IPS-11a (cell line): ENCODE results near the gene NOP56.

Experiments
- H3K4me3 ChIP-seq: one replicate; pipeline ENCODE4 v1.5.1; 2013; ENCODE audit warnings: low read depth, low read length, control low read depth

Gene NOP56

DNA sequence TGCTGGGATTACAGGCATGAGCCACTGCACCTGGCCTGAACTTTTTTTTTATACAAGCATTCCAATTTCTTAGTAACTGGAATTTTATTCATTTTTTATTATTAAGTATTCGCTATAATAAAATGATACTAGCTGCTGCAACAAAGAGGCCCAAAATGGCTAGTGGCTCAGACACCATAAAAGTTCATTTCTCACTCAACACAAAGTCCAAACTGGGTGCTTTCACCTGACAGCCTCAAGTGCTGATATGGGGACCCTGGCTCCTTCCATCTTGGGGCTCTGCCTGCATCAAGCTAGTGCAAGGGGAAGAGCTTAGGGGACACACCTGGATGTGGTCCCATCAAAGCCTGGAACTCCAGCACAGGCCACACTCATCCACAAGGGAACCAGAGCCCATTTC lies 12.2 kb upstream of the NOP56 start:
- H3K4me3 ChIP-seq, result no peak overlapping the region

DNA sequence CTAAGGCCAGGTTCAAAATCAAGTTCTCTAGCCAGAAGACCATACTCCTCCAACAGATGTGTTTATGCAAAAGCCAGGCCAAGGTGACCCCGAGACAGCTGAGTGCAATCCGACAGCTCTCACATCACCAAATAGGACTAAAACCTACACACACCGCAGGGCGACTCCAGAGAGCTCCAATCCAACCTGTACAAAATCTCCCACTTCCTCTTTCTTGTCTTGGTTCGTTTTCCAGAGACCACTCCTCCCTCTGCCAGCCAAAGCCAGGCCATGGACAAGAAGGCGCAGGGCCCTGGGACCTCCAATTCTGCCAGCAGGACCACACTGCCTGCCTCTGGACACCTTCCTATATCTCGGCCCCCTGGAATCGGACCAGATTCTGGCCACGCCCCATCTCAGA lies 11.5 kb upstream of the NOP56 start:
- no peak overlapping the region for H3K4me3 ChIP-seq

DNA sequence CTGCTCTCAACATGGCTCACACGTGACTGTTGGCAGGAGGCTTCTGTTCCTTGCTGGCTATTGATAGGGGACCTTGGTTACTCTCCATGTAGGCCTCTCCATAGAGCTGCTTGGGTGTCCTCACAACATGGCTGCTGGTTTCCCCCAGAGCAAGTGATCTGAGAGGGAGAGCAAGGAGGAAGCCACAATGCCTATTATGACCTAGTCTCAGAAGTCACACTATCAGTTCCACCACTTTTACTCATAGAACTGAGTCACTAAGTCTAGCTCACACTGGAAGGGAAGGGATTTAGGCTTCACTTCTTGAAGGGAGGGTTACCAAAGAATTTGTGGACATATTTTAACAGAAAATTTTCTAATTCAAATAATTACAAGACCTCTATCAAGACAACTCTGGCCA lies 8.7 kb upstream of the NOP56 start:
- no peak overlapping the region for H3K4me3 ChIP-seq

DNA sequence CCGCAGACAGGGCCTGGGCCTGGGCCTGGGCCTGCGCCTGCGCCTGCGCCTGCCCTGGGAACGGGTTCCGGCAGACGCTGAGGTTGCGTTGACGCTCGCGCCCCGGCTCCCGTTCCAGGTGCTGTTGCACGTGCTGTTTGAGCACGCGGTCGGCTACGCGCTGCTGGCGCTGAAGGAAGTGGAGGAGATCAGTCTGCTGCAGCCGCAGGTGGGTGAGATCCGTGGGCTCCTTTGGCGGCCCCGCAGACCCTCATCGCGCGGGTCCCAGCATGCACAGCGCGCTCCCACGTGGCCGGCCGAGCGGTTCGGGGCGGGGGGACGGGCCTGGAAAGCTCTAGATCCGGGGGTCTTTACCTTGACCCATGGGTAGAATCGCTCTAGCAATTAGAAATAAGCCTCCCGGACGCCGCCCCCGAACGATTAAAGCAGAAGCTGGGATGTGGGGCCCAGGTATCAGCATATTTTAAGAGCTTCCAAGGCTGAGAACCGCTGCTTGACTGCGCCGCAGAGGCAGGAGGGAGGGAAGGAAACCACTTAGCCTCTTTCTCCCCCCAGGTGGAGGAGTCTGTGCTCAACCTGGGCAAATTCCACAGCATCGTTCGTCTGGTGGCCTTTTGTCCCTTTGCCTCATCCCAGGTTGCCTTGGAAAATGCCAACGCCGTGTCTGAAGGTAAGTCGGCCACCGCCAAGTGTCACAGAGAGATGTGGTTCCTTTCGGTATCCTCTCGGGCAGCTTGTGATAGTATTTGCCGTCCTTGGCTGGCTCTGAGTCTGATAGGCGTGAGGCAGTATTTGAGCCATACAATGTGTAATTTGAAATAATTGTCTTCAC lies 508 bp downstream of the NOP56 start:
- H3K4me3 ChIP-seq, result peak overlapping the region; percentile 100

DNA sequence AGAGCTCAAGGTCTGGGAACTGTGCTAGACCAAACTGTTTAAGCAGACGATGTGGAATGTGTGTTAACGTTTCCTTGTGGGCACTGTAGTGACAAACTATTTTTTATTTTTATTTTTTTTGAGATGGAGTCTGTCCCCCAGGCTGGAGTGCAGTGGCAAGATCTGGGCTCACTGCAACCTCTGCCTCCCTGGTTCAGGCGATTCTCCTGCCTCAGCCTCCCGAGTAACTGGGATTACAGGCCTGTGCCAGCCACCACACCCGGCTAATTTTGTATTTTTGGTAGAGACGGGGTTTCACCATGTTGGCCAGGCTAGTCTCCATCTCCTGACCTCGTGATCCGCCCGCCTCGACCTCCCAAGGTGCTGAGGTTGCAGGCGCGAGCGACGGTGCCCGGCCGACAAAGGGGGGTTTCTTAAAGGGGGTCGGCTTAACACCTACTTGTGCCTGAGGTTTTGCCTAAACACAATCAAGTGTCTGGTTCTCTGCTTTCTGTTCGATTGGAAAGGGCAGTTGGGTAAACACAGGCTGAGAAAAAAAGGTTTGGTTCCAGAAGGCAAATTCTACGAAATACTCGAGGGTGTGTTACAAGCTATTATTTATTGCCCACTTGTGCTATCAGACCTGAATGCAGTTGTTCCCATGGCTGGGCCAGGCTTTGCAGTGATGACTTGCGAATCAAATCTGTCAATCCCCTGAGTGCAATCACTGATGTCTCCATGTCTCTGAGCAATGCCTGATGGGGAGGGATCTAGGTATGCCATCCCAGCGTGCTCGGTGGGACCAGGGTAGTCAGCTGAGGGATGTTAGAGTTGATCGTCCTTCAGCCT lies 1.3 kb downstream of the NOP56 start:
- peak overlapping the region; percentile 100 for H3K4me3 ChIP-seq

DNA sequence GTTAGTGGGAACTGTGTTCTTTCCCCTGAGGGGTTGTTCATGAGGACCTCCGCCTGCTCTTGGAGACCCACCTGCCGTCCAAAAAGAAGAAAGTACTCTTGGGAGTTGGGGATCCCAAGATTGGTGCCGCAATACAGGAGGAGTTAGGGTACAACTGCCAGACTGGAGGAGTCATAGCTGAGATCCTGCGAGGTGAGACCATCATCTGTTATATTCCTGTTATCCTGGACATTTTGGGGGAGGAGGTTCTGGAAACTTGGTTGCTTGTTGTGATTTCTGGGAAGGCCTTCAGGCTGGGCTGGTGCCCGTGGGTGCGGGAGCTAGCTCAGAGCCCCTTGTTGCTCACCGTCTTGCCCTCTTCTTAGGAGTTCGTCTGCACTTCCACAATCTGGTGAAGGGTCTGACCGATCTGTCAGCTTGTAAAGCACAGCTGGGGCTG lies 2.0 kb downstream of the NOP56 start:
- H3K4me3 ChIP-seq, result peak overlapping the region; percentile 100

DNA sequence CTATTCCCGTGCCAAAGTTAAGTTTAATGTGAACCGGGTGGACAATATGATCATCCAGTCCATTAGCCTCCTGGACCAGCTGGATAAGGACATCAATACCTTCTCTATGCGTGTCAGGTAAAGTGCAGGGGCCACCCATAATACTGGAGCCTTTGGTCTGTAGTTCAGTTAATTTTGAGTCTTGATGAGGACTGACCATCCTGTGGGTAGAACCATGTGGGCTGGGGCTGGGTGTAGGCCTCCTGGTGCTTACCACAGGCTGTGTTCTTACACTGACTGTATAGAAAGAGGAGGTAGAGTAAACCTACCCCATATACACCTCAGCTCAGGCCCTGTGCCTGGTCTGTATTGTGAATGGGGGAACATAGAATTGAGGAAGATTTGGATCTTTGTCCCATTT lies 2.4 kb downstream of the NOP56 start:
- peak overlapping the region; percentile 100 for H3K4me3 ChIP-seq

DNA sequence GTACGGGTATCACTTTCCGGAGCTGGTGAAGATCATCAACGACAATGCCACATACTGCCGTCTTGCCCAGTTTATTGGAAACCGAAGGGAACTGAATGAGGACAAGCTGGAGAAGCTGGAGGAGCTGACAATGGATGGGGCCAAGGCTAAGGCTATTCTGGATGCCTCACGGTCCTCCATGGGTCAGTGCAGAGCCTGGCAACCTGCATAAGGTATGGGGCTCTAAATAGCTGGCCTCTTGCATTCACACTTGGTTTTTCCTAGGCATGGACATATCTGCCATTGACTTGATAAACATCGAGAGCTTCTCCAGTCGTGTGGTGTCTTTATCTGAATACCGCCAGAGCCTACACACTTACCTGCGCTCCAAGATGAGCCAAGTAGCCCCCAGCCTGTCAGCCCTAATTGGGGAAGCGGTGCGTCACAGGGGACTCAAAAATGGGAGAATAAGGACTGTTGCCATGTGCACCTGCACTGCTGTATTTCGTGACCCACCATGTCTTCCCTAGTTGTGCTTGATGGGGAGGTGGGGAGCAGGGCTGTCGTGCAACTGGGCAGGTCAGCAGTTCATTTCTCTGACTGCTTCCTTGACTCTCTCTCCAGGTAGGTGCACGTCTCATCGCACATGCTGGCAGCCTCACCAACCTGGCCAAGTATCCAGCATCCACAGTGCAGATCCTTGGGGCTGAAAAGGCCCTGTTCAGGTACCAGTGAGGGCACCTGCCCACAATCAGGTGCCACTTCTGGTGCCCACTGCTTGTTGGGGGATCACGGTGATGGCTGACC lies 3.1 kb downstream of the NOP56 start:
- no peak overlapping the region for H3K4me3 ChIP-seq

DNA sequence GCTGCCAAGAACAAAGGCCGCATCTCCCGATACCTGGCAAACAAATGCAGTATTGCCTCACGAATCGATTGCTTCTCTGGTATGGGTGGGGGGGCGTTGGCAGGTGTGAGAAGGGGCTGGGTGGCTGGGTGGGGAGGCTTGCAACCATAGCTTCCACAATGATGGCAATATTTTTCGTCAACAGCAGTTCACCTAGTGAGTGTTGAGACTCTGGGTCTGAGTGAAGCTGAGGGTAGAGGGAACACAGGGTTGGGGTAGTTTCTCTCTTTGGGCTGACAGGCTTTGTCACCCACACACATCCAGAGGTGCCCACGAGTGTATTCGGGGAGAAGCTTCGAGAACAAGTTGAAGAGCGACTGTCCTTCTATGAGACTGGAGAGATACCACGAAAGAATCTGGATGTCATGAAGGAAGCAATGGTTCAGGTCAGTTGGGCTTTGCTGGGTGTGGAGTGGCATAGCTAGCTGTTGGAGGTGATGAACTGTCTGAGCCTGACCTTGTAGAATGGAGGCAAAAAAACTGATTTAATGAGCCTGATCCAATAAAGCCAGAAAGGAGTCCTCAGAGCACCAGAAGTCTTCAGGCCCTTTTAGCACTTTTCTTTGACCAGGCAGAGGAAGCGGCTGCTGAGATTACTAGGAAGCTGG lies 4.2 kb downstream of the NOP56 start:
- H3K4me3 ChIP-seq, result no peak overlapping the region

DNA sequence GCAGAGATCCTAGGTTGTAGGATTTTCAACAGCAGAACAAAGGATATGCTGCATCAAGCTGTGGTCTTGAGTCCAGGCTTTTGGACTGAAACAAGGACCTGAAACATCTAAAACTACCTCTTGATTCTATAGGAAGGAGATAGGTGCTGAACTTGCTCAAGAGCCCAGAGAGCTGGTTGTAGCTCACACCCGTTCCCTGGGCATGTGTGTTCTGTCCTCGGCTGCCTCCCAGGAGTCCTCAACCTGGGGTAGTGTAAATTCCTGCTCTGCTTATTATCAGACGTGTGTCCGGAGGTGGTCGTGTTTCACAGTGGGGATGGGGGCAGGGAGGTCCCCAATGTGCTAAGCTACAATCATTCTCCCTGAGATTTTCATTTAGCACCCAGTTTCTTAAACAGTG lies 4.8 kb downstream of the NOP56 start:
- H3K4me3 ChIP-seq, result no peak overlapping the region

DNA sequence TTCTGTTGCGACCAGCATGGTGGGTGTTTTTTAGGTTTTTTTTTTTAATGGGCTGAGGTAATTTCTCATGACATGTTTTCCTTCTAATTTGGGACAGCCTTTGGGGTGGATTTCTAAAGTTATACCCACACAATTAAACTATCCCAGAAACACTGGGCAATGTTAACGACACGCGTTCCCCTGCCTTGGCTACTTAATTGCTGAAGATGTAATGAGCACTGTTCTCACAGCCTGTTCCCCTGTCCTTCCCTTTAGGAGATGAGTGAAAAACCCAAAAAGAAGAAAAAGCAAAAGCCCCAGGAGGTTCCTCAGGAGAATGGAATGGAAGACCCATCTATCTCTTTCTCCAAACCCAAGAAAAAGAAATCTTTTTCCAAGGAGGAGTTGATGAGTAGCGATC lies 5.2 kb downstream of the NOP56 start:
- no peak overlapping the region for H3K4me3 ChIP-seq

DNA sequence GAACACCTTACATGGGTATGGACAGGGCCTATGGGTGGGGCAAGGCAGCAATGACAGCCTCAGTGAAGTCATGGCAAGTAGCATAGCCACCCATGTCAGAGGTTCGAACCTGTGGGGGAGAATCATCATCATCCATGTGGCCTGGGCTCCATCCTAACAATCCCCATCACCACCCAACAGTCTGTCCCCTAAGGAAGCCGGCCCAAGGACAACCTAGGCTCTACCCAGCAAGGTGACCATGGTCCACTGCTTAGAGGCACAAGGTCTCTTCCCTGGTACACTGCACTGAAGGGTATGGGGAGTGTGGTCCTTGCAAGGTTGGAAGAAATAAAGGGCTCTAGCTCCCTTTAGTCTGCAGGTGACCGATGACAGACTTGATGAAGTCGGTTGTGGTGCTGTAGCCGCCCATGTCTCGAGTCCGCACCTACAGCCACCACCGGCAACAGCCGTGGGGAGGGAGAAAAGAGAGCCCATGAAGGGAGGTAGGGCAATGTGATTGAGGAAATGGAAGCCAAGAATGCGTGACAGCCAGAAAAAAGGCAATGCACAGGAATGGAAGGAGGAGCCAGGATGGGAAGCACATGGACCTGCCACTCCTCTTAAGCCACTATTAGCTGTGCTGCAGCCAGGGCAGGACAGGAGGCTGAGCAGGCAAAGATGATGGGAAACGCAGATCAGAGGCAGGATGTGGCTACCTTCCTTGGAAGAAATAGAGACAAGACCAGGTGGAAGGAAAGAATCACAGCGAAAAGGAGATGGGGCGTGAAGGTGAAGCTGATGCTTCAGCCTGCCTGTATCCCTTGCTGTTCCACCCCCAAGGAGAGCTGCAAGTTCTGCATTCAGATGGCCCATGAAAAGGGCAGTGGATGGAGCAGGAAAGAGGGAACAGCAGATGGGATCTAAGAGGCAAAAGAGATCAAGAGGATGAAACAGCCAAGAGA lies 6.3 kb downstream of the NOP56 start:
- H3K4me3 ChIP-seq, result no peak overlapping the region

DNA sequence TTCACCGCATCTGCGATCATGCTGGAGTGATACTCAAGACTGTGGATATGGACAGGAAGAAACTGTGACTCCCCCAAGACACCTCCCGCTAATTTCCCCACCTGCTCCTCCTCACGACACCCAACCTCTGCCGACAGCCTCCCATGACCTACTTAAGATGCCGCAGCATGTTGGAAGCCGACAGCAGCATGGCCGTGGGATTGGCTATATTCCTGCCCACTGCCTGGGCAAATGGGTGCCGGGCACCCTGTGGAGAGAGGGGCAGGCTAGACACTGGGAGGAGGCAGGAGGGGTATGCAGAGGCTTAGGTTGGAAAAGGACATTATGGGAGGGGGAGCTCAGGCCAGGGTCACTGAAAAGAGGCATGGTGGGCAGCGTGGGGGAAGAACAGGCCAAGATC lies 7.1 kb downstream of the NOP56 start:
- H3K4me3 ChIP-seq, result no peak overlapping the region

DNA sequence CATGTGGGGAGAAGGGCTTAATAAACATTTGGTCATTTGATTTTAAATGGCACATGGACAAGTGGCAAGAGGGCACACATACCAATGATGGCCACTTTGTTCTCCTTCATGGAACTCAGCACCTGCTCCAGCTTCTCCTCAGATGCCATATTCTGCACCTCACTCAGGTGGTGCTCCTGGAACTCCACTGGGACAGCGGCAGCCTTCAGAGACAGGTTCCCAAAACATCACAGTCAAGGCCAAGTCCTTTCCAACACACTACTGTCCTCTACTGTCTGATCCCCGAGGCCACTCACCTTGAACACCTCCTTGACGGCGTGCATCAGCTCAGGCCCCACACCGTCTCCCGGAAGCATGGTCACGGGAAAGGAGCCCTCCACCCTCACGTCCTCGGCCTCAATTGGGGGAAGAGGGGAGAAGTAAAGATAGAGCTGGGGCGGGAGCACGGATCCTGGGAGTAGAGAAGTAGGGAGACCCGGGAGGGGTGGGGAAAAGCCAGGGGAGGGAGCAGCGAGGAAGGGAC lies 11.0 kb downstream of the NOP56 start:
- peak overlapping the region; percentile 92 for H3K4me3 ChIP-seq

DNA sequence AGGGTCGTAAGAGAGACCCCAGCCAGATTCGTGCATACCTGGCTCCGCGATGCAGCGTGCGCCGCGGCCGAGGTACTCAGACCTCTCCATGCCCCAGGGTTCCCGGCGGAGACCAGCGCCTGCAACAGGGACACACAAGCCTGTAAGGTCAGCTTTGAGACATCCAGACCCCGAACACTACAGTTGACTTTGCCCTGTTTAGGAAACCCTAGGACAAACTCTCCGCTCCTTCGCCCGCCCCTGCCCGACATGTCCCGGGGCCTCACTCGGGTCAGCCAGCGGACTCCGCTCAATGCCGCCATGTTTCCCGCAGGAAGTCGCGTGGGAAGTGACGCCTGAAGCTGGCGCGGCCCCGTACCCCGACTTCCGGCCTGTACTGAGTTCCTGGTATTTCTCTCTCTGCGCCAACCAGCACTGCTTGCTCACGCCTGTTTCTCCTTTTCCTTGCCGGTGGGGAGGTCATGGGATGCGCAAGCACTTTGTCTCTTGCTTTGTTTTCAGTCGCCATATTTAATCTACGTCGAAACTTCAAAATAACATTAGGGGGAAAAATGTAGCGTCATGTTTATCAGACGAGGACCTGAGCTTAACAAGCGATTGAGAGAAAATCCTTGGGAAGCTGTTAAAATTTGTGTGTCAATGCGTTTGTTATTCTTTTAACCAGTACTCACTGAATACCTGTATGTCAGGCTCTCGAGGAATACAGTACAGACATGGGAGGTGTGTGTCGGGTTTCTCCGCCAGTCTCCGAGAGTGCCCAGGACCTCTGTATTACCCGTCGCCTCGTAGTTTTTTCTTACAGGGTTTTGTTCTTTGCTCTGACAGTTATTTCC lies 11.7 kb downstream of the NOP56 start, which contains the start of gene IDH3B:
TSS of gene IDH3B (minus strand) at position 330 of the 833 bp plus-strand sequence. CDS start at position 302, 28 bp downstream.
- peak within 1 kb of the TSS; percentile 92 for H3K4me3 ChIP-seq

DNA sequence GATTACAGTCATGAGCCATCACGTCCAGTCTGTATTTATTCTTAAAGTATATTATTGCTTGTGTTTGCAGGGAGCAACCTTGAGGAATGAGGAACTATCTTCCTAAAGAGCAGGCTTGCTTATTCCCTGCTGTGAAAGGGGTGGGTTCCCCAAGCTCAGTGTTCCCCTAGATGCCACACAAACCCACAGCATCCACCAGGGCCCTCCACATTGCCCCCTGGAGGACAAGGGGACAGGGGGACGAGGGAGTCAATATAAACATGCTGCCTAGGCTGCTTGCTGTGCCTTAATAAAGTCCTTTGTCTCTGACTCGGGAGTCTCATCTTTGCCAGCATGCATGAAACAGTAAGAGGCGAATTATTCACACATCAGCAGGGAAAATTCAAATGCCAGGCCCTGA lies 19.5 kb downstream of the NOP56 start:
- no peak overlapping the region for H3K4me3 ChIP-seq

DNA sequence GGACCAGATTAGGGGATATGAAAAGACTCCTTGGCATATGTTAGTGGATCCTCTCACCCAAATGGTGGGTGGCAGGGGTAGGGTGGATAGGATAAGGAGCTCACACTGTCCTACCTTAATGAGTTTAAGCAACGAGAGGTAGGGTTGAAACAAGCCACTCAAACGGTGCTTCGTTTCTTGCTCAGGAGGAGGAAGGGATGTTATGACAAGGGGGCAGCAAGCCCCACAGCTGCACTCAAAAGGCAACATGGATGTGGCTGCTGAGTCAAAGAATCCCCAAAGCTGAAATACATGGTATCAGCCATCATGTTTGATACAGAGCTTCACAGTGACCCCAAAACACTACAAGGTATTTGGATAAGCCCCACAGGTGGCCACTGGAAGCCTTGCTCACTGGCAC lies 20.0 kb downstream of the NOP56 start:
- no peak overlapping the region for H3K4me3 ChIP-seq

DNA sequence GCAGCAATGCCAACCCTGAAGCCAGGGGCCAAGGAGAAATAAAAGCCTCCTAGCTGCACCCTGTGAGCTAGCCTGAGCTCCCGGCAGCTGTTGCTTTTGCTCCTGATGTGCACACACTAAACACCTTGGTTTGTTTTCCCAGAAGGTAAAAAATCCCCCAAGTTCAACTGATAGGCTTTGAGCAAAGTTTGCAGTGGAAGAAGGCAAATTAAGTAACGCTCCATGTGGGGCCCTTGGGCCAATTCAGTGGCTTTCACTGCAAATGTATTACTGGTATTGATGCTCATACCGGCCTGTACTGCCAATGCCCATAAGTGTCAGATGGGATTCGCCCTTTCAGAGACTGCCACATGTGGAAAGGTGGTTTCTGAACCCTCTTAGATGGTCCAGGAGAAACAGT lies 21.0 kb downstream of the NOP56 start:
- H3K4me3 ChIP-seq, result no peak overlapping the region

DNA sequence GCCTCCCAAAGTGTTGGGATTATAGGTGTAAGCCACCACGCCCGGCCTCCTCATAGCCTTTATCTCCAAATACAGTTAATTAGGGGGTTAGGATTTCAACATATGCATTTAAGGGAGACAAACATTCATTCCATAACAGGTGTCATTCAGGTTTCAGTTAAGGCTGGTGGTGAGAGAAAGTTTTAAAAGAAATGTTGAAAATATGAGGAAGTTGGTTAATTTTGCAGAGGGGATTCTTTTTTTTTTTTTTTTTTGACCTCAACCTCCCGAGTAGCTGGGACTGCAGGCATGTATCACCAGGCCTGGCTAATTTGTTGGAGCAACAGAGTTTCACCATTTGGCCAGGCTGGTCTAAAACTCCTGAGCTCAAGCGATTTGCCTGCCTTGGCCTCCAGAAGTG lies 27.6 kb downstream of the NOP56 start:
- no peak overlapping the region for H3K4me3 ChIP-seq
